Measurements from ENCODE around the gene RANBP10.

RANBP10 gene

GRCh38 chr16:67676939-67677338 lies 129.4 kb downstream of the RANBP10 start:
- no peak for DNase-seq (ENCODE audit: low read depth in 2 of 2)

DNA sequence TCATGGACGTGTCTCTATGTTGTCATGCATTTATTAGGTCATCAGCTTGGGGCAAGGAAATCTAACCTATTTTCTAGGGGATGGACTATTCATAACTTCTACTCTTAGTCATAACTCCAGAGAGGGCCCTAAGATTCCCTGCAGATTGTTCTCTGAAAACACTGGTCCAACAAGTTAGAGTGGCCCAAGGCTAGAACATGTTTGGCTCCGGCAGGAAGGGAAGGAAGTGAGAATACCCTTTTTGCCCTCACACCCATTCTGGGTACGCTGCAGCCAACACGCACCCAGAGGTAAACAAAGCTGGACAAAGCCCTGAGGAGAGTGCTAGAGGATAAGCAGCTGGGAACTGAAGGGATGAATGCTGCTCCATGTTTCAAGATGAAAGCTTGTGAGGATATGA lies 129.8 kb downstream of the RANBP10 start:
- no peak for DNase-seq (ENCODE audit: low read depth in 2 of 2)

DNA sequence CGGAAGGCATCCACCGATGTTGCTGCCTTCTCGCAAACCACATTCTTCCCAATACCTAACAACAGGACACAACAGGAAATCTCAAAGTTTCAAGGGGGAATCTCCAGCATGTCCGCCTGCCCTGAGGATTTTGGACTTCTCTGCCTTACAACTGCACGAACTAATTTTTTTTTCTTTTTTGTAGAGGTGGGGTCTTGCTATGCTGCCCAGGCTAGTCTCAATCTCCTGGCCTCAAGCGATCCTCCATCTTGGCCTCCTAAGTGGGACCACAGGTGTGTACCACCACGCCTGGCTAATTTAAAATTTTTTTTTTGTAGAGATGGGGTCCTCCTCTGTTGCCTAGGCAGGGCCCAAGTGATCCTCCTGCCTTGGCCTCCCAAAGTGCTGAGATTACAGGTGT lies 130.4 kb downstream of the RANBP10 start:
- DNase-seq (ENCODE audit: low read depth in 2 of 2): no peak

GRCh38 chr16:67675579-67675935 lies 130.8 kb downstream of the RANBP10 start:
- no peak for DNase-seq (ENCODE audit: low read depth in 2 of 2)

GRCh38 chr16:67674851-67675578 lies 131.3 kb downstream of the RANBP10 start:
- DNase-seq (ENCODE audit: low read depth in 2 of 2): no peak

DNA sequence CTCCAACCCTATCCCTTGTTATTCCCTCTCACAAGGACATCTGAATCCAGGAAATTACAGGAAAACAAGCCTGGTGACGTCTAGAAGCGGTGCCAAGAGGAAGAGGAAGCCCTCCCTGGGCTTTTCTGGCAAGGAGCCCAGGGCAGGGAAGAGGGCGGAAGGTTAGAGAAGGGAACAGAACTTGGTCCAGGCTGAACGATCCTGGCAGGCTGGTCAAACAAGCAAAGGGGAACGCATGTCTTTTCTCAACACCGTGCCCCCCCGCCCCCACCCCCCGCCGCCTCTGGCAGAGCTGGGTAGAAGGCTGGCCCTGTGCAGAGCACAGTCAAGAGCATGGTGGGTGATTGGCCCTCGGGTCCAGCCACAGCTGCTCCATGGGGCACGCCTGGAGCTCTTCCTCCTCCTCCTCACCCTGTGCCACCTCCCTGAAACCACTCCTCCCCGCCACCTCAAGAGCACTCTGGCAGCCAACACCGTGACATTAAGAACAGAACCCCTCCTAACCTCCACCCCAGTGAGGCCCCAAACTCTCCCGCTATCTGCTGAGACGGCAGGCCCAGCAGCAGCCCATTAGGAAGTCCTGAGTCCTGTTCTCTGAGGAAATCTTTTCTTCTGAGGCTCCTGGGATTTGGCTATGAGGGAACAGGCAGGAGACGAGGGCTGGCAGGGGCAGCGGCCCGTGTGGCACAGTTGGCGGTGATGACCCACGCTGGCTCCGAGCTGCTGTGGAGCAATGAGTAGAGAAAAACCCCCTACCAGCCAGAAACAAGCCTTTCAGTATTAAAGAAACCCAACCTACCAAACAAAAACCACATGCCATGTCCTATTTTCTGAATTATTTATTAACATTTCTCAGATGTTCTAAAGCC lies 132.4 kb downstream of the RANBP10 start:
- no peak for DNase-seq (ENCODE audit: low read depth in 2 of 2)

Measured in stimulated activated CD4-positive, alpha-beta T cell treated with anti-CD3 and anti-CD28 coated beads, Interleukin-15, amount 100 ng/mL, for 48 hours (primary cell).